ENCODE measurements around the gene NAA80.
"Not testable (repeated sequence)": the region's sequence is repeated elsewhere in the genome, so short reads cannot be mapped to it uniquely, and the experiment has no call there.

NAA80 gene

DNA sequence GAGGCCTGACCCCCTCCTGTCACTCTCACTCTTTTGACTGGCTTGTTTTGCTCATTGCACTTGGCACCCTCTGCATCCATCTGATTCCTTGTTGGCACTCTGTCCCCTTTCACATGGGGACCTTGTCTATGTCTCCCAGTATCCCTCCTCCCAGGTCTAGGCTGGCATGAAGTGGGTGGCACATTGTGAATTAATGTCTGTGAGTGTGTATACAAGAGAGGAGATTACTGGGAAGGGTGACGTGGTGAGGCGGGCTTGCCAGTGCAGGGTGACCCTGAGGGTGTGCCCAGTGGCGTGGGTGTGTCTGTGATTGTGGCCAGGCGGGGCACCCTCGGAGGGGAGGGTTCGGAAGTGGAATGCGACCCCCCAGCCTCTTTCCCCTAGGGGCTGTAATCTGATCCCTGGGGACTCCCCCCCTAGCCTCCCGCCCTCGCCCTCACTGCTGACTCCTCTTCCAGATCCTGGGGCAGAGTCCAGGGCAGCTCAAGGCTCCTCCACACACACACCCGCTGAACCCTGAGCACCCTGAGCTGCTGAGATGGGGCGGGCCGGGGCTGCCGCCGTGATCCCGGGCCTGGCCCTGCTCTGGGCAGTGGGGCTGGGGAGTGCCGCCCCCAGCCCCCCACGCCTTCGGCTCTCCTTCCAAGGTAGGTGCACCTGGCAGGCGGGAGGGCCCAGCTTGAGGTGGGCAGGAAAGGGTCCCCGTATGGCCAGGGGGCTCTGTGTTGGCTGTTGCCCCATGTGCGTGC is 30.3 kb downstream of the NAA80 start, which contains the start of gene SEMA3B:
TSS of gene SEMA3B (plus strand) at position 445 of the 749 bp plus-strand sequence. CDS start at position 539, 94 bp downstream.
- no peak for DNase-seq

DNA sequence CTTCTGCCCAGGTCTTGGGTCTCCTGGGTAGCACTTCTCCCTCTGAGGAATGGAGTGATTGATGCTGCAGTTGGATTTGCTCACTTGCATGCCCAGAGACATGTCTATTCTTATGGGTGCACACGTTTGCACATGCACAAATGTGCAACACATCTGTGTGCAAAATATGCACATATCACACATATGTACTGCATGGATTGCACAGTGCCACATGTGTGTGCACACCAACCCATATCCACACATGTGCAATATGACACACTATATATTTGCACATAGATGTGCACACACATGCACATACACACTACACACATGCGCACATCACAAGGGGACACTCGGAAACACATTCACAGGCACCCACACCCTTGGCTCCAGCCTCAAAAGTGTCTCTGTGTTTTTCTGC is 30.9 kb downstream of the NAA80 start:
- no peak for DNase-seq

DNA sequence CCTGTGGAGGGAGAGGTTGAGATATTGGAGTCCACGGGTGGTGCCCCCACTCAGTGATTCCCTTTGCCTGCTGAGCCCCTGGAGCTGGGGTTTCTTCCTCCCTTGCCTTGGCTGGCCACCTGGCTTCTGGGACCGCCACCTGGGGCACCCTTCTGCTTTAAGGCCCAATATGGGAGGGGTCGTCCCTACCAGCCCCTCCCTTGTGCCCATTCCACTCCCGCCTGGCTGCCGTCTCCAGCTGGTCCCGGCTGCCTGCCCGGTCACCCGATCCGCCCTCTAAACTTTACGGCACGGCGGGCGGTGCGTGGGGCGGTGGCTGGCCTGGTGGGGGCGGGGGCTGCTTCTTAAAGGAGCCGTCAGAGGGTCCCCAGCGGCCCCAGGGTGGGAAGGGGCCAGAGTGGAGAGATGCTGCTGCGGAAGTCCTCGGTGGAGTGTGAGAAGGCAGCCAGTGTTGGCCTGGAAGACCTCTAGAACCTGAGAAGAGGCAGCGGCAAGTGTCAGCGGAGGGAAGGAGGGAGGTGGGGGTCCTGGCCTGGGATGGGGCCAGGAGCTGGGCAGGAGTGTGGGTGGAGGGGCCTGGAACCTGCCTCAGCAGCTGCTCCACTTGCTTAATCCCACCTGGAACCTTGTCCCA is 31.8 kb downstream of the NAA80 start:
- DNase-seq, result no peak

DNA sequence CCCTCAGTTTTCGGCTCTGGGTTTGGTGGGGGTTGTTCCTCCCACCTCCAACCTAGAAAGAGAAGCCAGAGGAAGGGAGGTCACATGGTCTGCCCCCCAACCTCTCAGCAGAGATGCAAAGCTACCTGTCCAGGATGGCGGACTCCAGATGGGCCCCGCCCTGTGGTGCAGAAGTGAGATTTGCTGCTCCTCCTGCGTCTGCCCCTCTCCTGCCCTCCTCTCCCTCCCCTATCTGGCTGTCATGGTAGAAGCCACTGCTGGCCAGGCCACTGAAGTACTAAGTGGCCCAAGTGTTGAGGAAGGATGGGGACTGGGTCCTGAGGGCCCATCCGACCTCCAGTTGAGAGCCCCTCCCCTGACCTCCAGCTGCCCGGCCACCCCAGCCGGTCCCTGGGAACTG is 32.4 kb downstream of the NAA80 start:
- DNase-seq, result no peak

DNA sequence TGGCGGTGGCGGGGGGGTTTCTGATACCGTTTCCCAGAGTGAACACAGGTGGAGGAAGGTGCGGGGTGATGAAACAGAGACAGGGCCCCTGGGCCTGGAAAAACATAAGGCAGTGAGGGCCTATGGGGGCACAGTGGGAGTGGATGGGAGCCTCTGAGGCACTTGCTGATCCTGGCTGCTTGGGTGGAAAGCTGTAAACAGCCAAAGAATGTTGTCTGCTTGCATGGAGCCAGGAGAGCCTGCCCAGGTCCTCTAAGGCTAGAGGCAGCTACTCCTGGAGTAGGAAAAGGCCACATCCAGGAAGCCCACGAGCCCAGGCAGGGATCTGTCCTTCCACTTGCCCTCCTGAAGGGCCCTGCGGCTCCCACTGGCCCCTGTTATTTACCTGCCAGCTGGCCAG is 33.2 kb downstream of the NAA80 start:
- DNase-seq, result no peak

DNA sequence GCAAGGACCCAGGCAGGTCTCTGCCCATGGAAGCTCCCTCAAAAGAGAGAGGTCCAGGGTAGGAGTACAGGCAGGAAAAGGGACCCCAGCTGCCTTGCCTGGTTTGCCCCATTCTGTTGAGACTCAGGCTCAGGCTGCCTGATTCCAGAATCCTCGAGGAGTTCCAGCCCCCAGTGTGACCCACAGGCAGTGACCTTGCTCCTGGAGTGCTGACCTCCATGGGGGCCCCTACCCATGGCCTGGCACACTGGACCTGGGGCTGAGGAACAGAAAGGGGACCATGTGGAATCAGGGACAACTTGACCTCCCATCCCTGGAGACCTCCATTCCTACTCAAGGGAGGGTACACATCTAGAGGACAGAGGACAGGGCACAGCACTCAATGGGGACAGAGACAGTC is 33.6 kb downstream of the NAA80 start:
- DNase-seq, result no peak

DNA sequence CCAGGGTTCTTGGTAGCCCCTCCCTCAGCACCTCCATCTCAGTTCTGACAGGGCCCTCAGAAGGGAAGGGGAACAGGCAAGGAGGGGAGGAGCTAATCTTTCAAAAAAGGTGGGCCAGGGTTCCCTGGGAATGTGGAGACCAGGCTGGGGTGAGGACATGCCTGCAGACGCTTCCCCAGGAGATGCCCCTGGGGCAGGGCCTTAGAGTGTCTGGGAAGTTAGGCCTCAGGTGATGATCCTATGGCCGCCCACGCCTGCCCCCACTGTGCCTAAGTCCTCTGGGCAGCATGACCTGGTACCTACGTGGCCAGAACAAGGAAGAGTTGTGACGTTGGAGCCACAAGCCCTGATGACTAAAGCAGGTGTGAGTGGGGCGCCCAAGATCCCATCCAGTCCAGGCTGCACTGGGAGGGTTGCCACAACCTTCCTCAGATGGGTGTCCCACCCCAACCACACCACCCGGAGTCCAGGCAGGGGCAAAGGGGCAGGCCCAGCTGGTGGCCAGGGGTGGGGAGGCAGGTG is 34.2 kb downstream of the NAA80 start:
- DNase-seq, result no peak

DNA sequence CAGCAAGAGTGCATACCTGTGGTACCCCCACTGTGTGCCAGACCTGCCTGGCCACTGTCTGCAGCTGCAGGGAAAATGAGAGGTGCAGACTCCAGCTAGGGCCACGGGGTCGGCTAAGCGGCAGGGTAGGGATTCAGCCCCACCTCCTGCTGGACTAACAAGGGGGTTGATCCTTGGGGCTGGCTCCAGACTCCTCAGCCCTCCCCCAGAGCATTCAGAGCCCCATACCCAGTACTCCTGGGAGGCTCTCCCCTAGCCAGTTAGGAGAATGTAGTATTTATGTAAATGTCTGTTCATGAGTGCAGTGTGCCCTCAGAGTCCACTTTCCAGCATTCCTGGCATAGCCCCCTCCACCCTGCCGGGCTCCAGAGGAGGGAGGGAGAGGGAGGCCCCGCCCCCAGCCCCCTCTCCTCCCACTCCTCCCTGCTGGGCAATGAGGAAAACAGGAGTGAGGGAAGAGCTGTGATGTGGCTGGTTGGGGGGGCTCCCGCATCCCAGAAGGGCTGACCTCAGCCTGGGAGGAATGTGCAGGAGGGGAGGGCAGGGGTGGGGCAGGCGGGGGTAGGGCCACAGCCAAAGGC is 34.7 kb downstream of the NAA80 start:
- no peak for DNase-seq

DNA sequence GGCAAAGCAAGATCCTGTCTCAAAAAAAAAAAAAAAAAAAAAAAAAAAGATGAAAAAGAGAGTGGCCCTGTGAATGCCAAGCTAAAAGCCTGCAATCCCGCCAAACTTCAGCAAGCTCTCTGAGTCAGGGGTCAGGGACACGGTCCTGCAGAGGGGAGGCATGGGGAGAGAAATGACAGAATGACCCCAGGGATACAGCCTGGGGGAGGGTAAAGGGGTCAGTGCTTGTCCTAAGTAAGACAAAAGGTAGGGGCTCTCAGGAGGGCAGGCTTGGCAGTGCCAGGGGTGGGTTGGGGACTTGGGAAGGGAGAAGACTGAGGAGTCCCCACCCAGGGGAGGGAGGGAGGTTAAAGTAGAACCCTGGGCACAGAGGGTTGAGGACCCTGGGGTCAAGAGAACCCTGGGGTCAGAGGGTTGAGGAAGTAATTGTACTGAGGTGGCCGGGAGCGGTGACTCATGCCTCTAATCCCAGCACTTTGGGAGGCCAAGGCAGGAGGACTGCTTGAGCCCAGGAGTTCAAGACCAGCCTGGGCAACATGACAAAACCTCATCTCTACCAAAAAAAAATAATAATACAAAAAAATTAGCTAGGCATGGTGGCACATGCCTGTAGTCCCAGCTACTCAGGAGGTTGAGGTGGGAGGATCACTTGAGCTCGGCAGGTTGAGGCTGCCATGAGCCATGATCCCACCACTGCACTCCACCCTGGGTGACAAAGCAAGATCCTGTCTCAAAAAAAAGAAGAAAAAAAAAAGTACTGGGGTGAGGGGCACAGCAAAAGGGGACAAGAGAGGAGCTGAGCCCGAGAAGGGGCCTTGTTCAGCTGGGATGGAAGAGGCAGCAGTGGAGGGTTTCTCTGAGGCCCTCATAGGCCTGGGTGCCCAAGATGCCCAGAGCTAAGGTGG is 35.5 kb downstream of the NAA80 start:
- DNase-seq, result no peak

DNA sequence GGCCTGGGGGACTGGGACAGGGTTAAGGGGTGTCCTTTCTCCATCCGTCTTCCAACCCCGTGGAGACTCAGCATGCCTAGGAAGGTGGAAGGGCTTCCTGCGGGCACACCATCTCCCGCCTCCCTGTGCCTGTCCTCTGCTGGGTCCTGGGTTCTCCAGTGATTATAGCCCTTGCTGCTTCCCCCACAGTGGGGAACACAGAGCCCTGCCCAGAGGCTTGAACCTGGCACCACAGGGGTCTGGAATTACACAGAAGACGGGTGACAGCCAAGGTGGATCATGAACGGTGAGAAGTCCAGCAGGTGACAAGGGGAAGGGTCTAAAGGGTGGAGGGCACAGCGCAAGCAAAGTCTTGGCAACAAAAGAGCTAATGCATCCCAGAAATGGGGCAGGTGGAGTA is 36.4 kb downstream of the NAA80 start:
- no peak for DNase-seq

DNA sequence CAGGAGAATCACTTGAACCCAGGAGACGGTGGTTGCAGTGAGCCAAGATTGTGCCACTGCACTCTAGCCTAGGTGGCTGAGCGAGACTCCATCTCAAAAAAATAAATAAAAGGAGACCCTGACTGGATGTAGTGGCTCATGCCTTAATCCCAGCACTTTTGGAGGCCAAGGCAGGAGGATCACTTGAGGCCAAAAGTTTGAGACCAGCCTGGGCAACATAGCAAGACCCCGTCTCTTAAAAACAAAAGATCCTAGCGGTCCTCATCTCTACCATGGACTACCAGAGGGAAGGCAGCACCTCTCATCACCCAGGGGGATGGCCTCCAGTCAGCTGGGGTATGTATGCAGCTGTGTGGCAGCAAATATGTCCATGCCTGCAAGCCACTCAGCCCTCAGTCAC is 37.0 kb downstream of the NAA80 start:
- not testable (repeated sequence) for DNase-seq

DNA sequence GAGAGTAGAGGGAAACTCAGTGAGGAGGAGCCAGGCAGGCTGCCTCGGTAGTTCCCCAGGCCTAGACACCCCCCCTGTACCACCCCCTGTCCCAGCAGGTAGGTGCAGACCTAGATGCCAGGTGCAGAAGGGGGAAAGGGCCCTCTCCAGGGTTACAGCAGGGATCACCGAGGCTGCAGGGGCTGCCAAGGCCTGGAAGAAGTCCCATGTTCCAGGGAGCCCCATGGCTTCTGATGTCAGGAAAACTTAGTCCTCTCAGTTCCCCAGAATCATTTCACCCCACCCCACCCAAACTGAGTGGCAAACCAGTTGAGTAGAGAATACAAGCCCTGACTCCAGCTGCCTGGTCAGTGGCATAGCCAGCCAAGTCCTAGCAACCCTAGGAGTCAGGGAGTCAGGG is 37.7 kb downstream of the NAA80 start:
- no peak for DNase-seq

DNA sequence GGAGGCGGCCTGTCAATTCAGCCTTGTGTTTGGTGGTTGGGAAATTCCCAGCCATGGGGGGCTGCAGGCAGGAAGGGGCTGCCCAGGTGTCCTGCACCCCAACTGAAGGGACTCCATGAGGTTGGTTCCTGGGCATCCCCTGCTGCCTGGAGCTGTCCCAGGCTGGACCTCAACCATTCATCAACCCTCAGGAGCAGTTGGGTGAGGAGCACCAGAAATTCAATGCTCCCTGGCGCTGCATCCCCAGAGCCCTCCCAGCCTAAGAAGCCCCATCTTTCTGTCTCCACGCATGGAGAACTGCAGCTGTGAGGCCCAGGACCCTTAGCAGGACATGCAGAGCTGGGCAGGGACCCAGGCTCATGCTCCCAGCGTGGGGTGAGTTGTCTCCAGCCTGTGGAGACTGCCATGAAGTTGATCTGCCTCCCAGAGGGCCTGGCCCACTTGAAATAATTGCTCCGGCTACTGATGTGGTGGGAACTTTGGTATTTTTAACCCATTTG is 38.2 kb downstream of the NAA80 start:
- no peak for DNase-seq

DNA sequence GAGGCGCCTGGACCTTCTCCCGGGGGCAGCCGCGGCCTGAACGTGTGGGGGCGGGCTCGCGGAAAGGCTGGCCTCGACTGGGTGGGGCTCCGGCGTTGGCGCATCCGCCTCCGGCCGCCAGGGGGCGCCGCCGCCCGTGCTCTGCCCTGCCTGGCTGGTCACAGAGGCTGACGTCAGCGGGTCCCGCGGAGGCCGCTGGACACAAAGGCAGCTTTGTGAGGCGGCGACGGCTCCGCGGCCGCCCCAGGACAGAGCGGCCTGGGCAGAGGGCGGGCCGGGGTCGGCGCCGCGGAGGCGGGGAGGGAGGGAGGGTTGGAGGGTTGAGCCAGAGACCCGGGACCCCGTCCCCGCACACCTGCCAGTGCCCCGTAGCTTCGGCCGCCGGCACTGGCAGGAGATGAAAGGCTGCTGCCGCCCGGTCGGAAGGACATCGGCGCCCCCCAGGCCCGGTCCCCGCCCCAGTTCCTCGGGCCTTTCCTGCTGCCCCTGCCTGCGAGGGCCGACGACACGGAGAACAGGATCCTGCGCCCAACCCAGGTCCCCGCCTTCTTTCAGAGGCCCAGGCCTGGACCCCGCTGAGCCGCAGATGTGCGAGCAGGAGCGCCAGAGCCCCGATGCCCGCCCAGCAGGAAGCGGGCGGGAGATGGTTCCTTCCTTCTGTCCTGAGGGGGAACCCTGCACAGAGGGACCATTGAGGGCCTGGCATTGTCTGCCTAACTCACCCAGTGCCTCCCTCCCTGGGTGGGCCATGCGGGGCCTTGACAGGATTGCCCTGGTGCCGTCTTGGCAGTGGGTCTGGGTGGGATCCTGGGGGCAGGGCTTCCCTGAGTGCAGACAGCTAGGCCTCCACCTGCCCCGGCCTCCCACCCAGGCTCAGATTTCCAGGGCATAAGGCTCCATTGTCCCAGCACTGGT is 38.9 kb downstream of the NAA80 start:
- DNase-seq, result peak; percentile 89

DNA sequence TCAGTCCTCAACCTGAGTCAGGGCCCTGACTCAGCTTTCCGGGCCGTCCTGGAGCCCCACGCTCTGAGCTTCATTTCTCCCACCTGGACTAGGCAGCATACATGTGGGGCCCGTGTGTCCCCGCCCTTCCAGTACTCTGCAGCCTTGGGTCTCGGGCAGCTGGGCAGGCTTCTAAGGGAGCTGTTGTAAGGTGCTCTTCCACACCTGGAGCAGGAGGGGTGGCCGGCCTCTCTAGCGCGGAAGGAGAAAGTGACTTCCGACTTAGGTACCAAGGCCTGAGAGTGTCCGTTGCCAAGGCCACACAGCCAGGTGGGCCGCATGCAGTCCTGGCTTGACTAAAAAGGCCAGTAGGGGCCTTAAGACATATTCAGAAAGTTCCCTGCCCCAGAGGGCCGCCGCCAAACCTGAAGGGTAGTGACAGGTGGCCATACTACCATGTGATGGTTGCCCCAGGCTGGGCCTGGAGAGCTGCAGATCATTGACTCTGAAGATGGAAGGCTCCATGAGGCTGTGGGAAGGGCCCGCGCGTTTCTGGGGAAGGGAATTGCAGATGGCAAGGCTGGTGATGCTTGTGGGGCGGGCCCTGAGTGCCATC is 39.7 kb downstream of the NAA80 start:
- no peak for DNase-seq

DNA sequence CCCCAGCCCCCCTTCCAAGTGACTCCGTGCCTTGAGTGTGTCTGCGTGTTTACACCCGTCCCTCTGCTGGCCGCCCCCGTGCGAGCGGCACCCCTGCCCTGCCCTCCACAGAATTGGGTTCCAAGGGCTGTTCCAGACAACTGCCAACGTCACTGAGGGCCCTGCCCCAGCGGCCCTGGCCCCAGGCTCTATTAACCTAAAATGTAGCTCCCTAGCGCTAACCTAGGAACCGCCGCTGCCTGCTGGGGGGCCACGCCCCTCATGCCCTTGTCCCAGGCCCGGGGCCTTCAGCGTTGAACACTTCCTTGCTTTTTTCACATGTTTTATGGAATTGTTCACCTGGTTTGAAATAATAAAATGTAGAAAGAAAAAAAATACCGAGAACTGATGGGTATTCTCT is 40.2 kb downstream of the NAA80 start:
- no peak for DNase-seq

DNA sequence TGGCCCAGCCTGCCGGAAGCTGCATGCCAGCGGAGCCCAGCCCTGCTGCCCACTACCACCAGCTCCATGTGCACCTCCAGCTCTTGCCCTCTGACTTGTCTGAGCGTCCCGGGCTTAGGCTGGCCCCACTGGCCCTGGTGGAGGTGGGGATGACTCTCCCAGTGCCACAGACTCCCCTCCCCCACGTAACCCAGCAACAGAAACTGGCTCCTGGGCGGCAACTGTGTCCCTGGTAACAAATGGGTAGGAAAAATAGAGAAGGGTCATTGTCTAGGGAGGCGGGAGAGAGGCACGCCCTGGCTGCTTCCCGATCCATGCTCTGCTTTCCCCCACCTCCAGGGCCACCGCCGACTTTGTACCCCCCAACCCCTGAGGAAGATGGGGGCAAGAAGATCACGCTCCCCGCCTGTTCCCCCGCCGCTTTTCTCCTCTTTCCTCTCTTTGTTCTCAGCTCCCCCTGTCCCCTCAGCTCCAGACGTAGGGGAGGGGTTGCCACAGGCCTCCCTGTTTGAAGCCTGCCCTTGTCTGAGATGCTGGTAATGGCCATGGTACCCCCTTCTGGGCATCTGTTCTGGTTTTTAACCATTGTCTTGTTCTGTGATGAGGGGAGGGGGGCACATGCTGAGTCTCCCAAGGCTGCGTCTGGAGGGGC is 41.0 kb downstream of the NAA80 start:
- DNase-seq, result no peak

DNA sequence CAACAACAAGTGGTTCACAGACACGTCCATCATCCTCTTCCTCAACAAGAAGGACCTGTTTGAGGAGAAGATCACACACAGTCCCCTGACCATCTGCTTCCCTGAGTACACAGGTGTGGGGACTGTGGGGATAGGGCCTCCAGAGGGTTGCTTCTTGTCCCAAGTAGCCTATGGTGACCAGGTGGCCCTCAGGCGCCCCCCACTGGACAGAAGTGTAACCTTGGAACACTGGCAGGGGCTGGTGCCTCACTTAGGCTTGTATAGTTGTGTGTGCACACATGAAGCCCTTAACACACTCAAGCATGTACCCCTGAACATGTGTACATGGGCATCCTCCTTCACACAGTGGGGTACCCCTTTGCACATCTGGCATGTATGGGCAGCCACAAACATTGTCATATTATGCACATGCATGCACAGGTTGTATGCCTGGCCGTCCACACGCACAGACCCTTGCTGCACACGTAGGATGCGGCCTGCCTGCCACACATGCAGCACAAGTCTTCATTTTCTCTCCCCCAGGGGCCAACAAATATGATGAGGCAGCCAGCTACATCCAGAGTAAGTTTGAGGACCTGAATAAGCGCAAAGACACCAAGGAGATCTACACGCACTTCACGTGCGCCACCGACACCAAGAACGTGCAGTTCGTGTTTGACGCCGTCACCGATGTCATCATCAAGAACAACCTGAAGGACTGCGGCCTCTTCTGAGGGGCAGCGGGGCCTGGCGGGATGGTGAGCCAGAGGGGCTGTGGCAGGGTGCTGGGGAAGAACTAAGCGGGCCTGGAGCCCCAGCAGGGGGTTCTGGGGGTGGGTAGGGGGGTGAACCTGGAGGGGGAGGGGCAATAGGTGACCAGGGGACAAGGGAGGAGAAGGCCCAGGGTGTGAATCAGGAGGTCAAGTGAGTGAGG is 42.0 kb downstream of the NAA80 start:
- DNase-seq, result peak; percentile 56

DNA sequence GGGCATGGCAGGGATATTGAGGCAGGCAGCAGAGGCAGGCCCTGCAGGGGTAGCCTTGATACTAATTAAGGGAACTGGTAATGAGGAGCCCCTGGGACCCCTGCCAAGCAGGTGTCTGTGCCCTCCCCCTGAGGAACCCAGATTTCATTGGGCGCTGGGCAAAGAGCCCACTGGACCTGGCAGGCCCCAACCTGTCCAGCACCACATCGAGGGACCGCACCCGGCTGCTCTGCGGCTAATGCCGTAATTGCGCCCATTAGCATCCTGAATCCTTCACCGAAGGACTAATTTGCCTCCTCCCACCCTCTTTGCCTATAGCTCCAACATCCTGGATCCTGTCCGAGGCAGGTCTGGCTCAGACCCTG is 44.0 kb downstream of the NAA80 start:
- DNase-seq, result no peak

Measured in OCI-M1 (cell line).